ENCODE measurements around the gene ESR1.

DNA sequence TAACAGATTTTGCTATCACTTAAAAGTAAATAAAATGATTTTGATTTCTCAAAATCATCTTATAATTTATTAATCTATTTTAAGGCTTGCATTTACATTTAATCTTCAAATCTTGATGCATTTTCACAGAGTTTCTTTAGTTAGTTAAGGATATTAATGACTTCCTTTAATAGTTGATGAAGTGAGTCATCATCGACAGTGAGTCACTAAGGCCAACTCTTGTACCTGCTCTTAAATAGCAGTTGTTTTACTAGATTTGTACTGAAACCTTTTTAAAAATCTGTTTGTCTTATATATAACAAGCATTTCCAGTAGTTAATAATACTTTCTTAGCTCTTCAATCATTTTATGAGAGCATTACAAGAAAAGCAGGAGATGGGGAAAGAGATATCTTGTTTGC, 191.7 kb downstream of the ESR1 start:
- TF ChIP-seq, protein P1, sequence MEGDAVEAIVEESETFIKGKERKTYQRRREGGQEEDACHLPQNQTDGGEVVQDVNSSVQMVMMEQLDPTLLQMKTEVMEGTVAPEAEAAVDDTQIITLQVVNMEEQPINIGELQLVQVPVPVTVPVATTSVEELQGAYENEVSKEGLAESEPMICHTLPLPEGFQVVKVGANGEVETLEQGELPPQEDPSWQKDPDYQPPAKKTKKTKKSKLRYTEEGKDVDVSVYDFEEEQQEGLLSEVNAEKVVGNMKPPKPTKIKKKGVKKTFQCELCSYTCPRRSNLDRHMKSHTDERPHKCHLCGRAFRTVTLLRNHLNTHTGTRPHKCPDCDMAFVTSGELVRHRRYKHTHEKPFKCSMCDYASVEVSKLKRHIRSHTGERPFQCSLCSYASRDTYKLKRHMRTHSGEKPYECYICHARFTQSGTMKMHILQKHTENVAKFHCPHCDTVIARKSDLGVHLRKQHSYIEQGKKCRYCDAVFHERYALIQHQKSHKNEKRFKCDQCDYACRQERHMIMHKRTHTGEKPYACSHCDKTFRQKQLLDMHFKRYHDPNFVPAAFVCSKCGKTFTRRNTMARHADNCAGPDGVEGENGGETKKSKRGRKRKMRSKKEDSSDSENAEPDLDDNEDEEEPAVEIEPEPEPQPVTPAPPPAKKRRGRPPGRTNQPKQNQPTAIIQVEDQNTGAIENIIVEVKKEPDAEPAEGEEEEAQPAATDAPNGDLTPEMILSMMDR (IDR thresholded peaks at IDR 0.05), result no peak
- TF ChIP-seq POLR2A (IDR thresholded peaks at IDR 0.05), result no peak

All from breast epithelium (tissue), 3 donors.